Neuron (in vitro differentiated cells): ENCODE measurements around the gene KLC1.

Experiments
- H2AFZ ChIP-seq: one replicate; pipeline ENCODE4 v1.6.1; 2013; ENCODE audit warnings: low read depth, mild to moderate bottlenecking, inconsistent platforms, low read length, moderate library complexity
- H3K27me3 ChIP-seq: one replicate; pipeline ENCODE4 v1.6.1; 2013; ENCODE audit warnings: low read length; ENCODE audit not compliant: insufficient read depth
- H3K36me3 ChIP-seq: one replicate; pipeline ENCODE4 v1.6.1; 2013; ENCODE audit warnings: low read length; ENCODE audit not compliant: insufficient read depth
- H3K4me1 ChIP-seq: one replicate; pipeline ENCODE4 v1.6.1; 2013; ENCODE audit warnings: low read length; ENCODE audit not compliant: insufficient read depth
- H3K4me3 ChIP-seq: 2 replicates; pipeline ENCODE4 v1.5.1; 2013; ENCODE audit warnings: mild to moderate bottlenecking, low read length, moderate library complexity
- H3K9me3 ChIP-seq: one replicate; pipeline ENCODE4 v1.6.1; 2013; ENCODE audit warnings: low read length

The KLC1 gene

GRCh38 chr14:103699901-103700752, 71.1 kb downstream of the KLC1 start:
- H3K9me3 ChIP-seq, result no peaks in the 10 kb centered on the region
- H3K36me3 ChIP-seq, result peaks cover 81% of the 10 kb centered on the region
- H3K4me3 ChIP-seq, result no peak overlapping the region
- no peaks in the 10 kb centered on the region for H3K27me3 ChIP-seq
- H2AFZ ChIP-seq, result no peak overlapping the region
- H3K4me1 ChIP-seq, result peaks cover 14% of the 10 kb centered on the region

- H2AFZ ChIP-seq, result no peak overlapping the region
- no peaks in the 10 kb centered on the region for H3K9me3 ChIP-seq
- no peak overlapping the region for H3K4me3 ChIP-seq
- H3K27me3 ChIP-seq, result no peaks in the 10 kb centered on the region
- peaks cover 83% of the 10 kb centered on the region for H3K36me3 ChIP-seq
- H3K4me1 ChIP-seq, result peaks cover 14% of the 10 kb centered on the region
Measured at GRCh38 chr14:103700753-103701490, 71.9 kb downstream of the KLC1 start.

- H3K27me3 ChIP-seq, result no peaks in the 10 kb centered on the region
- peaks cover 14% of the 10 kb centered on the region for H3K4me1 ChIP-seq
- H2AFZ ChIP-seq, result no peak overlapping the region
- no peaks in the 10 kb centered on the region for H3K9me3 ChIP-seq
- peaks cover 79% of the 10 kb centered on the region for H3K36me3 ChIP-seq
- H3K4me3 ChIP-seq, result no peak overlapping the region
Measured at GRCh38 chr14:103702095-103702494, 73.1 kb downstream of the KLC1 start.

GRCh38 chr14:103702497-103703432, 73.8 kb downstream of the KLC1 start:
- Histone ChIP-seq H2AFZ (no peak overlapping the region), H3K4me3 (no peak overlapping the region), H3K36me3 (peaks cover 78% of the 10 kb centered on the region)

GRCh38 chr14:103703433-103704385, 74.7 kb downstream of the KLC1 start:
- Histone ChIP-seq H3K36me3 (peaks cover 78% of the 10 kb centered on the region), H3K9me3 (no peaks in the 10 kb centered on the region), H3K4me3 (no peak overlapping the region), H3K4me1 (peaks cover 14% of the 10 kb centered on the region), H3K27me3 (no peaks in the 10 kb centered on the region), H2AFZ (no peak overlapping the region)

More at GRCh38 chr14:103702497-103703432, 73.8 kb downstream of the KLC1 start:
- Histone ChIP-seq H3K27me3 (no peaks in the 10 kb centered on the region), H3K4me1 (peaks cover 14% of the 10 kb centered on the region), H3K9me3 (no peaks in the 10 kb centered on the region)

- peaks cover 75% of the 10 kb centered on the region for H3K36me3 ChIP-seq
- H2AFZ ChIP-seq, result no peak overlapping the region
- H3K27me3 ChIP-seq, result no peaks in the 10 kb centered on the region
- H3K4me3 ChIP-seq, result no peak overlapping the region
- H3K4me1 ChIP-seq, result peaks cover 14% of the 10 kb centered on the region
- no peaks in the 10 kb centered on the region for H3K9me3 ChIP-seq
Measured at GRCh38 chr14:103704708-103705107, 75.7 kb downstream of the KLC1 start.

- H3K4me1 ChIP-seq, result peaks cover 14% of the 10 kb centered on the region
- no peak overlapping the region for H3K4me3 ChIP-seq
- peaks cover 74% of the 10 kb centered on the region for H3K36me3 ChIP-seq
- H2AFZ ChIP-seq, result no peak overlapping the region
- no peaks in the 10 kb centered on the region for H3K27me3 ChIP-seq
- H3K9me3 ChIP-seq, result no peaks in the 10 kb centered on the region
Measured at GRCh38 chr14:103705118-103705503, 76.1 kb downstream of the KLC1 start.

GRCh38 chr14:103705504-103706284, 76.7 kb downstream of the KLC1 start:
- peaks cover 14% of the 10 kb centered on the region for H3K4me1 ChIP-seq
- no peaks in the 10 kb centered on the region for H3K27me3 ChIP-seq
- no peak overlapping the region for H2AFZ ChIP-seq
- H3K9me3 ChIP-seq, result no peaks in the 10 kb centered on the region
- H3K4me3 ChIP-seq, result no peak overlapping the region
- peaks cover 70% of the 10 kb centered on the region for H3K36me3 ChIP-seq

GRCh38 chr14:103706551-103707328, 77.7 kb downstream of the KLC1 start:
- no peaks in the 10 kb centered on the region for H3K27me3 ChIP-seq
- peaks cover 21% of the 10 kb centered on the region for H3K4me1 ChIP-seq
- no peaks in the 10 kb centered on the region for H3K9me3 ChIP-seq
- no peak overlapping the region for H3K4me3 ChIP-seq
- peaks cover 67% of the 10 kb centered on the region for H3K36me3 ChIP-seq
- no peak overlapping the region for H2AFZ ChIP-seq

GRCh38 chr14:103707329-103708263, 78.6 kb downstream of the KLC1 start:
- Histone ChIP-seq H2AFZ (no peak overlapping the region), H3K9me3 (no peaks in the 10 kb centered on the region), H3K27me3 (no peaks in the 10 kb centered on the region), H3K36me3 (peaks cover 66% of the 10 kb centered on the region), H3K4me3 (no peak overlapping the region), H3K4me1 (peaks cover 21% of the 10 kb centered on the region)
